T-cell (primary cell): ENCODE measurements around the gene EFHD2. TPM values are rescaled to one million over a fixed set of nuclear protein-coding genes. Genes with fewer than 3 reads are reported as not detected.

ENCODE experiments used
- ATAC-seq, 4 experiments: fragments of 200-7000 bp in 3 of 4; fragments of 150-1000 bp in 1 of 4; cut with Tn5 transposase; replicated peaks in 1 of 4; 1 replicate in 3 of 4; 2 replicates in 1 of 4; pipeline ENCODE4 v1.10.0; 2021; ENCODE audit warnings: moderate library complexity in 3 of 4, mild to moderate bottlenecking in 2 of 4, moderate number of reproducible peaks in 1 of 4
- CTCF ChIA-PET, 2 donors: fragments of 300-600 bp; sonication (Branson Sonifier 250); formaldehyde crosslinking; loops; one replicate each; lab custom pipeline; 2022; ENCODE audit warnings: antibody characterized with exemption in 2 of 2; lab: Charles Lee
- POLR2A ChIA-PET, 2 donors: fragments of 300-600 bp; sonication (Branson Sonifier 250); formaldehyde crosslinking; loops; one replicate each; lab custom pipeline; 2022; ENCODE audit warnings: antibody characterized with exemption in 2 of 2; lab: Charles Lee
- DNase-seq, 35 experiments: peaks; one replicate each; pipeline versions ENCODE4 v3.0.0 to v3.0.0-alpha.2; 2013 to 2023
- H3K27ac ChIP-seq: one replicate; pipeline ENCODE4 v1.5.1; 2013; ENCODE audit warnings: low read length
- H3K27me3 ChIP-seq, 2 experiments: replicated peaks in 1 of 2; 1 replicate in 1 of 2; 2 replicates in 1 of 2; pipeline versions ENCODE4 v1.6.1 to v1.7.0; 2013; ENCODE audit warnings: low read length in 1 of 2, mixed read lengths in 1 of 2; ENCODE audit not compliant: control insufficient read depth in 2 of 2, insufficient read depth in 2 of 2; ENCODE audit errors: extremely low read depth in 1 of 2
- H3K36me3 ChIP-seq, 2 donors: 1 replicate in 1 of 2; 2 replicates in 1 of 2; pipeline versions ENCODE4 v1.6.1 to v1.7.0; 2013; ENCODE audit warnings: low read length in 1 of 2; ENCODE audit not compliant: control insufficient read depth in 2 of 2, insufficient read depth in 1 of 2; ENCODE audit errors: extremely low read depth in 1 of 2
- H3K4me1 ChIP-seq, 2 experiments: 1 replicate in 1 of 2; 2 replicates in 1 of 2; pipeline versions ENCODE4 v1.6.1 to v1.7.0; 2013; ENCODE audit warnings: low read length in 2 of 2, mixed read lengths in 1 of 2; ENCODE audit not compliant: insufficient read depth in 2 of 2, control insufficient read depth in 1 of 2; ENCODE audit errors: extremely low read depth in 1 of 2
- H3K4me3 ChIP-seq, 2 donors: 1 replicate in 1 of 2; 2 replicates in 1 of 2; pipeline versions ENCODE4 v1.5.1 to v1.7.0; 2013; ENCODE audit warnings: mild to moderate bottlenecking in 2 of 2, low read length in 1 of 2, moderate library complexity in 1 of 2; ENCODE audit not compliant: control insufficient read depth in 1 of 2; ENCODE audit errors: extremely low read depth in 1 of 2
- H3K9me3 ChIP-seq: 2 replicates; pipeline ENCODE4 v1.7.0; 2013
- H3K27ac Mint-ChIP-seq, 2 donors: one replicate each; pipeline ENCODE4 v1.8.0; 2020 to 2021; ENCODE audit warnings: mild to moderate bottlenecking in 2 of 2, mixed read lengths in 2 of 2
- H3K27me3 Mint-ChIP-seq, 2 donors: one replicate each; pipeline ENCODE4 v1.8.0; 2021 to 2022; ENCODE audit warnings: mixed read lengths in 2 of 2
- H3K36me3 Mint-ChIP-seq: one replicate; pipeline ENCODE4 v1.8.0; 2021; ENCODE audit warnings: mixed read lengths
- H3K4me1 Mint-ChIP-seq, 3 donors: one replicate each; pipeline ENCODE4 v1.8.0; 2020 to 2022; ENCODE audit warnings: mixed read lengths in 3 of 3, mild to moderate bottlenecking in 1 of 3
- H3K4me3 Mint-ChIP-seq, 3 donors: one replicate each; pipeline ENCODE4 v1.8.0; 2020 to 2022; ENCODE audit warnings: mild to moderate bottlenecking in 3 of 3, mixed read lengths in 3 of 3, moderate library complexity in 3 of 3
- H3K9me3 Mint-ChIP-seq, 3 donors: one replicate each; pipeline ENCODE4 v1.8.0; 2020 to 2022; ENCODE audit warnings: mixed read lengths in 3 of 3
- WGBS: methylation state at CpG from one replicate; pipeline ENCODE4 v1.1.5; 2013; ENCODE audit warnings: missing lambda C conversion rate; ENCODE audit not compliant: insufficient coverage; 5-methylcytosine and 5-hydroxymethylcytosine counted together
- total RNA-seq, 35 experiments: library from RNA in 6 of 35; stranded (reverse) in 6 of 35; fragments of 120-200 nt in 1 of 35; gene quantifications; one replicate each; pipeline versions ENCODE4 v1.2.1 to v1.2.4 and lab custom pipeline; 2013 to 2026

Gene EFHD2
- total RNA-seq, 5 donors from 2014 or later (not counting 1 experiment from before 2014, with no cell fraction given) = 49.1 to 125 (median 63.6) TPM

DNA sequence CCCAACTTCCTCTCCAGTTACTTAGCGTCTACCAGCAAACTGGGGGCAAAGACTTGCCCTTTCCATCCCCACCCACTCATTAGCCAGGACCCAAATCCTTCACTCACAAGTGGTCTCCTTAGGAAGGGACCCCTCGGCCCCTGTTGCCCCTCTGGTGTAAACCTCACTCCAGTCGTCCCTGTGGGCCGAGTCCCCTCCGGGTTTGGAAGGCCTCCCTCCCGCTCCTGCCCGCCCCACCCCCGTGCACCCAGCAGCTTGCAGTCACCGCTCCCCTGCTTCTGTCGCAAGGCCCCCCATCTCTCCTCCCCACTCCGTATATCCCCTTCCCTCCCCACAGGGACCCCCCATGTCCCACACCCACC, 1.2 kb downstream of the EFHD2 start:
- ChIA-PET POLR2A (interaction anchor here (0.5 to 0.7 kb wide), 3 partner anchors 26 to 424 kb away, joined by 4 to 5 read pairs (median 4); no protein-coding TSS in a partner anchor), CTCF (no interaction called here)
- Histone ChIP-seq H3K9me3 (no peaks in the 10 kb centered on the region), H3K4me1 (peaks cover 11 to 80% of the 10 kb centered on the region in 2 experiments), H3K36me3 (peaks cover 5 to 20% of the 10 kb centered on the region in 2 donors), H3K27ac (peak overlapping the region; percentile 87), H3K27me3 (peaks cover 0 to 6% of the 10 kb centered on the region in 2 experiments), H3K4me3 (peak overlapping the region; percentile 74 to 91)
- WGBS = 12% methylated on average over 10 of the region's 11 CpGs
- peaks cover 7% of the 10 kb centered on the region for H3K36me3 Mint-ChIP-seq
- ATAC-seq = no peak
- no peak for DNase-seq
- H3K9me3 Mint-ChIP-seq = no peaks in the 10 kb centered on the region
- H3K27me3 Mint-ChIP-seq = no peaks in the 10 kb centered on the region
- peak overlapping the region; percentile 77 to 79 for H3K27ac Mint-ChIP-seq
- peak overlapping the region; percentile 86 to 95 (median 91) for H3K4me3 Mint-ChIP-seq
- peaks cover 49 to 72% (median 62%) of the 10 kb centered on the region in 3 donors for H3K4me1 Mint-ChIP-seq

DNA sequence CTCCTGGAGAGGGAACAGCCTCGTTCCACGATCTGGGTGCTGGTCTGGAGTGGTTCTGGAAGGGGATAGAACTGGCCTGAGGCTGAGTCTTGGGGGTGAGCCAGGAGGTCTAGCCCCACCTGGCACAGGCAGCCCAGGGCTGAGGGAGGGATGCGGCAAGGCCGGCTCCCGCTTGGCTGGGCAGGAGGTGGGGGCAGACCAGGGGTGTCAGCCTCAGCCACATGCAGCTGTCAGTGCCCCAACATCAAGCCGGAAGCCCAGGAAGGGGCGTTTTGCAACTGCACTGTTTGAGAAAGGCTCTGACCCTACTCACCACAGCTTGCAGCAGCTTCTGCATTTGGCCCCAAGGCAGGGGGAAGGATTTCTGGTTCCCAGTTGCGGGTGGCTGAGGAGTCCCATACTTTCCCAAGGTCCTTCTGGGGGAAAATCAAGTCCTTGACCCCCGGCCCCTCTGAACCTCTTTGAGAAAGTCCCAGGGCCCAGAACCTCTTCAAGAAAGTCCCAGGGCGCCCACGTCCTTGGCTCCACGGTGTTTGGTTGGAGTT, 2.0 kb downstream of the EFHD2 start:
- CTCF ChIA-PET = interaction anchor here in 1 of 2 donors (0.7 to 1.1 kb wide), 3 partner anchors 20 to 163 kb away, joined by 3 read pairs; no protein-coding TSS in a partner anchor
- no peaks in the 10 kb centered on the region for H3K9me3 Mint-ChIP-seq
- no peaks in the 10 kb centered on the region for H3K27me3 Mint-ChIP-seq
- ATAC-seq (peak in 1 of 4 experiments; percentile 33), DNase-seq (peak in 31 of 35 experiments; percentile 29 to 75 (median 47))
- peaks cover 57 to 77% (median 69%) of the 10 kb centered on the region in 3 donors for H3K4me1 Mint-ChIP-seq
- Histone ChIP-seq H3K36me3 (peaks cover 5 to 20% of the 10 kb centered on the region in 2 donors), H3K4me3 (peak overlapping the region; percentile 38 to 91), H3K4me1 (peaks cover 11 to 82% of the 10 kb centered on the region in 2 experiments), H3K27ac (peak overlapping the region; percentile 87), H3K27me3 (peaks cover 0 to 6% of the 10 kb centered on the region in 2 experiments), H3K9me3 (no peaks in the 10 kb centered on the region)
- H3K4me3 Mint-ChIP-seq = peak overlapping the region; percentile 86 to 95 (median 91)
- H3K36me3 Mint-ChIP-seq = peaks cover 7% of the 10 kb centered on the region
- POLR2A ChIA-PET = interaction anchor here (0.6 to 0.7 kb wide), 4 partner anchors 18 to 69 kb away, joined by 3 to 5 read pairs (median 4); no protein-coding TSS in a partner anchor
- 13% methylated on average over 3 of the region's 12 CpGs for WGBS
- H3K27ac Mint-ChIP-seq = peak overlapping the region; percentile 79

- POLR2A ChIA-PET = interaction anchor here in 1 of 2 donors (0.6 to 0.7 kb wide), 4 partner anchors 25 to 1682 kb away, joined by 3 to 8 read pairs (median 4); no protein-coding TSS in a partner anchor
- Histone ChIP-seq H3K36me3 (peaks cover 5 to 20% of the 10 kb centered on the region in 2 donors), H3K9me3 (no peaks in the 10 kb centered on the region), H3K4me1 (peaks cover 15 to 82% of the 10 kb centered on the region in 2 experiments), H3K27me3 (peaks cover 0 to 6% of the 10 kb centered on the region in 2 experiments), H3K4me3 (peak overlapping the region in 1 of 2 donors; percentile 91), H3K27ac (peak overlapping the region; percentile 87)
- DNase-seq (peak in 26 of 35 experiments; percentile 21 to 73 (median 44)), ATAC-seq (peak in 1 of 4 experiments; percentile 36)
- Mint-ChIP-seq H3K36me3 (peaks cover 7% of the 10 kb centered on the region), H3K4me3 (peak overlapping the region; percentile 86 to 95 (median 91)), H3K27ac (peak overlapping the region; percentile 69 to 79), H3K4me1 (peaks cover 64 to 77% (median 69%) of the 10 kb centered on the region in 3 donors), H3K9me3 (no peaks in the 10 kb centered on the region), H3K27me3 (no peaks in the 10 kb centered on the region)
- 54% methylated on average over 12 of the region's 16 CpGs for WGBS
- CTCF ChIA-PET = interaction anchor here in 1 of 2 donors (0.9 to 1.1 kb wide), 2 partner anchors 89 to 163 kb away, joined by 3 read pairs; no protein-coding TSS in a partner anchor
These were observed 2.6 kb downstream of the EFHD2 start for GRCh38 chr1:15412175-15412800.

- ATAC-seq (no peak), DNase-seq (peak in 1 of 35 experiments; percentile 1)
- Histone ChIP-seq H3K4me1 (peaks cover 16 to 83% of the 10 kb centered on the region in 2 experiments), H3K9me3 (no peaks in the 10 kb centered on the region), H3K27me3 (peaks cover 0 to 6% of the 10 kb centered on the region in 2 experiments), H3K4me3 (peak overlapping the region in 1 of 2 donors; percentile 91), H3K27ac (peak overlapping the region; percentile 87), H3K36me3 (peaks cover 5 to 20% of the 10 kb centered on the region in 2 donors)
- Mint-ChIP-seq H3K36me3 (peaks cover 7% of the 10 kb centered on the region), H3K9me3 (no peaks in the 10 kb centered on the region), H3K27me3 (no peaks in the 10 kb centered on the region), H3K27ac (peak overlapping the region; percentile 69 to 79), H3K4me3 (peak overlapping the region; percentile 86 to 95 (median 91)), H3K4me1 (peaks cover 68 to 81% (median 73%) of the 10 kb centered on the region in 3 donors)
- WGBS = 97% methylated on average over 8 of the region's 11 CpGs
- POLR2A ChIA-PET = interaction anchor here in 1 of 2 donors (0.6 kb wide), 2 partner anchors 25 to 1682 kb away, joined by 4 to 8 read pairs; no protein-coding TSS in a partner anchor
- CTCF ChIA-PET = interaction anchor here in 1 of 2 donors (0.9 to 1.1 kb wide), 2 partner anchors 89 to 164 kb away, joined by 3 read pairs; no protein-coding TSS in a partner anchor
These were observed 3.2 kb downstream of the EFHD2 start for GRCh38 chr1:15412843-15413242.

DNA sequence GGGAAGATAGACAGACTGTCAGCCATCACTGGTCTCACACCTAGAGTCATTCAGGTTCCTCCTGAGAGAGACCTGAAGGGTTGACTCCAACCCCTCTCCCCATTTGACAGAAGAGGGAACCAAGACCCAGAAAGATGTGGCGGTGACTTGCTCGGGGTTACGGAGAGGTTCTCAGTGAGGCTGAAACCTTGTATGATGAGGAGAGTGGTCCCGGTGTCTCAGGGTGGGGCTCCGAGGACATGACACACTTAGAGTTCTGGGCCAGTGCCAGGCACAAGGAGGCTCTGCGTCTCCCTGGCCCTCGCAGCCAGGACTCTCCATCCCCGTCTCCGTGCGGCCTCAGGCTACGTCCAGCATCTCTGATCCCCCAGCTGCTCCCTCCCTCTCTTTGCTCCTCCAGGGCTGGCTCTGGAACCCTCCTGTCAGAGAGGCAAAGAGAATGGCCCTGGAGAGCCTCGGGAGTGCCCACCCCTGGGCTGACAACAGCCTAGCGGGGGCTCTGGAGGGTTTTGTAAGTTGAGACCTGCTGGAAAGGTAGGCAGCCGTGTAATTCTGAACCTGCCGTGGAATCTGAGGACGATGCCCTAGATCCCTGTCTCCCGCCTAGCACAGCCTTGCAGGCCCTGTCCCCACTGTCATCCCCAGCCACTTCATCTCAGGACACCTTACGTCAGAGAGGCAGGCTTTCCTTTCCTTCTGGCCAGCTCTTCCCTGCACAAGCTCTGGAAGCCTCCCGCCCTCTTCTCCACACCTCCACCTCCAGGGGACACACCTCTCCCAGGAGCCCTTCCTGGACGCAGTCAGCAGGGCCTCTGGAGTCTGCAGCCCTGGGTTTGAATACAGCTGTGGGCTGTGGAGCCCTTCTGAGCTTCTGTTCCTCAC, 4.1 kb downstream of the EFHD2 start:
- Histone ChIP-seq H3K27me3 (peaks cover 0 to 5% of the 10 kb centered on the region in 2 experiments), H3K9me3 (no peaks in the 10 kb centered on the region), H3K4me1 (peaks cover 16 to 84% of the 10 kb centered on the region in 2 experiments), H3K27ac (peak overlapping the region; percentile 87), H3K4me3 (no peak overlapping the region), H3K36me3 (peaks cover 6 to 20% of the 10 kb centered on the region in 2 donors)
- 100% methylated on average over 9 of the region's 20 CpGs for WGBS
- H3K9me3 Mint-ChIP-seq = no peaks in the 10 kb centered on the region
- ATAC-seq = no peak
- peak overlapping the region; percentile 62 to 69 for H3K27ac Mint-ChIP-seq
- peaks cover 7% of the 10 kb centered on the region for H3K36me3 Mint-ChIP-seq
- peak in 1 of 35 experiments; percentile 2 for DNase-seq
- H3K4me3 Mint-ChIP-seq = peak overlapping the region in 2 of 3 donors; percentile 18 to 21
- H3K4me1 Mint-ChIP-seq = peaks cover 72 to 84% (median 73%) of the 10 kb centered on the region in 3 donors
- ChIA-PET POLR2A (no interaction called here), CTCF (no interaction called here)
- H3K27me3 Mint-ChIP-seq = no peaks in the 10 kb centered on the region
